H1 (cell line): ENCODE measurements around the gene TENT4B. TPM values are rescaled to one million over a fixed set of nuclear protein-coding genes. Genes with fewer than 3 reads are reported as not detected.

Experiments used
- CHD7 ChIP-seq: fragments of 300-600 bp; sonication (generic); IDR thresholded peaks from 2 replicates; pipeline ENCODE4 v1.7.1; 2012; ENCODE audit warnings: low read length, moderate library complexity, mild to moderate bottlenecking, inconsistent platforms; ENCODE audit not compliant: insufficient replicate concordance
- GABPA ChIP-seq: IDR thresholded peaks from 2 replicates; pipeline ENCODE4 v1.6.1; 2011; ENCODE audit warnings: mild to moderate bottlenecking, low read length, moderate library complexity, borderline replicate concordance; ENCODE audit not compliant: insufficient read depth
- HDAC2 ChIP-seq, 2 experiments: fragments of 300-600 bp in 1 of 2; sonication (generic) in 1 of 2; IDR thresholded peaks; 2 replicates each; pipeline ENCODE4 v1.6.1; 2011 to 2012; ENCODE audit warnings: low read depth in 2 of 2, low read length in 2 of 2, mild to moderate bottlenecking in 2 of 2, moderate library complexity in 2 of 2, borderline replicate concordance in 1 of 2, inconsistent platforms in 1 of 2
- polyA plus RNA-seq, 7 experiments: library from polyadenylated mRNA; depleted of rRNA in 3 of 7; stranded (reverse) in 5 of 7; unstranded in 2 of 7; fragments of >200 nt in 5 of 7; fragments of 200-250 nt in 2 of 7; gene quantifications; 1 replicate in 5 of 7; 2 replicates in 1 of 7; 4 replicates in 1 of 7; pipeline versions ENCODE4 v1.2.1 to v1.2.3, GENCODE V29; 2011 to 2013; ENCODE audit warnings: missing spikeins in 2 of 7, mixed read lengths in 2 of 7
- total RNA-seq: library from RNA; stranded (reverse); fragmentation: NEBNext Ultra II Directional; extraction: Animal tissue kit (Norgen Biotek cat#: 25700); gene quantifications from 2 replicates; pipeline ENCODE4 v1.2.1, GENCODE V29; 2021

TENT4B gene
- total and polyA plus RNA-seq, 2 of the 8 experiments (the other 6 are each of a cell fraction or from before 2014, with no cell fraction given) = 4.2 to 15.7 TPM

- TF ChIP-seq CHD7 (no peak), HDAC2 (IDR thresholded peaks at IDR 0.05; ENCODE audit: borderline replicate concordance in 1 of 2, low read depth in 2 of 2, low read length in 2 of 2) (no peak), GABPA (no peak)
Measured at GRCh38 chr16:50275428-50276325, 122.6 kb downstream of the TENT4B start (continued).
